HL-60 (cell line): ENCODE data around the gene LSAMP.

ENCODE experiments used
- DNase-seq, 2 experiments: peaks; one replicate each; pipeline ENCODE4 v3.0.0-alpha.2; 2010 to 2020; ENCODE audit warnings: low read depth in 1 of 2, low spot score in 1 of 2
- H3K27ac ChIP-seq: fragments of 250-450 bp; sonication (Bioruptor Pico); replicated peaks from 2 replicates; pipeline ENCODE4 v1.5.1; 2020; ENCODE audit warnings: mild to moderate bottlenecking, moderate library complexity
- H3K27me3 ChIP-seq: fragments of 250-450 bp; sonication (Bioruptor Pico); 2 replicates; pipeline ENCODE4 v1.5.1; 2021; ENCODE audit warnings: mild to moderate bottlenecking, moderate library complexity; ENCODE audit not compliant: insufficient read depth, poor library complexity, severe bottlenecking
- H3K4me3 ChIP-seq: replicated peaks from 2 replicates; pipeline ENCODE4 v1.5.1; 2011; ENCODE audit warnings: mild to moderate bottlenecking, control low read depth, low read length; ENCODE audit not compliant: insufficient read depth
- GABPA ChIP-seq: IDR thresholded peaks from 2 replicates; pipeline ENCODE4 v1.6.1; 2012; ENCODE audit warnings: low read depth
- POLR2AphosphoS5 ChIP-seq: IDR thresholded peaks from 2 replicates; pipeline ENCODE4 v1.6.1; 2012; ENCODE audit warnings: low read depth
- SPI1 ChIP-seq: IDR thresholded peaks from 2 replicates; pipeline ENCODE4 v1.6.1; 2012; ENCODE audit warnings: low read depth, mild to moderate bottlenecking, borderline replicate concordance
- TF ChIP-seq, protein P1 (sequence below): IDR thresholded peaks from one replicate; pipeline ENCODE4 v1.5.1; 2011; ENCODE audit warnings: low read length, control low read depth, inconsistent platforms; ENCODE audit not compliant: insufficient read depth
- TF ChIP-seq, protein P2 (sequence below): IDR thresholded peaks from 2 replicates; pipeline ENCODE4 v1.6.1; 2012; ENCODE audit warnings: low read depth; ENCODE audit not compliant: insufficient replicate concordance

The LSAMP gene

DNA sequence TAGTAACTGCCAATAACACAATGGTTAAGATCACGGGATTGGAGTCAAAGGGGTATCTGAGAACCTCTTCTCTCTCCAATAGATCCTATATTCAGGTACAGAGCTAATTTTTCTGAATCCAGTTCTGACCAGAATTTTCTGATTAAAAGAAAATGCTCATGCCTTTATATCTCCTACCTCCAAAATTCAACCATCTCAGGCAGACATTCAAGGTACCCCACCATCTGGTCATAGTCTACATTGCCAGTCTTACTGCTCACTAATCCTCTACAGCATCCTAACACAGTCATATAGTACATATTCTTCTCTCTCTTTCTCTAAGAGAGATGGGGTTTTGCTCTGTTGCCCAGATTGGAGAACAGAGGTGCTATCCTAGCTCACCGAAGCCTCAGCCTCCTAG, 59.1 kb downstream of the LSAMP start:
- no peaks in the 10 kb centered on the region for H3K27me3 ChIP-seq
- TF ChIP-seq, protein P1, sequence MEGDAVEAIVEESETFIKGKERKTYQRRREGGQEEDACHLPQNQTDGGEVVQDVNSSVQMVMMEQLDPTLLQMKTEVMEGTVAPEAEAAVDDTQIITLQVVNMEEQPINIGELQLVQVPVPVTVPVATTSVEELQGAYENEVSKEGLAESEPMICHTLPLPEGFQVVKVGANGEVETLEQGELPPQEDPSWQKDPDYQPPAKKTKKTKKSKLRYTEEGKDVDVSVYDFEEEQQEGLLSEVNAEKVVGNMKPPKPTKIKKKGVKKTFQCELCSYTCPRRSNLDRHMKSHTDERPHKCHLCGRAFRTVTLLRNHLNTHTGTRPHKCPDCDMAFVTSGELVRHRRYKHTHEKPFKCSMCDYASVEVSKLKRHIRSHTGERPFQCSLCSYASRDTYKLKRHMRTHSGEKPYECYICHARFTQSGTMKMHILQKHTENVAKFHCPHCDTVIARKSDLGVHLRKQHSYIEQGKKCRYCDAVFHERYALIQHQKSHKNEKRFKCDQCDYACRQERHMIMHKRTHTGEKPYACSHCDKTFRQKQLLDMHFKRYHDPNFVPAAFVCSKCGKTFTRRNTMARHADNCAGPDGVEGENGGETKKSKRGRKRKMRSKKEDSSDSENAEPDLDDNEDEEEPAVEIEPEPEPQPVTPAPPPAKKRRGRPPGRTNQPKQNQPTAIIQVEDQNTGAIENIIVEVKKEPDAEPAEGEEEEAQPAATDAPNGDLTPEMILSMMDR, result no peak
- TF ChIP-seq POLR2AphosphoS5 (no peak), SPI1 (no peak), GABPA (no peak)
- TF ChIP-seq, protein P2, sequence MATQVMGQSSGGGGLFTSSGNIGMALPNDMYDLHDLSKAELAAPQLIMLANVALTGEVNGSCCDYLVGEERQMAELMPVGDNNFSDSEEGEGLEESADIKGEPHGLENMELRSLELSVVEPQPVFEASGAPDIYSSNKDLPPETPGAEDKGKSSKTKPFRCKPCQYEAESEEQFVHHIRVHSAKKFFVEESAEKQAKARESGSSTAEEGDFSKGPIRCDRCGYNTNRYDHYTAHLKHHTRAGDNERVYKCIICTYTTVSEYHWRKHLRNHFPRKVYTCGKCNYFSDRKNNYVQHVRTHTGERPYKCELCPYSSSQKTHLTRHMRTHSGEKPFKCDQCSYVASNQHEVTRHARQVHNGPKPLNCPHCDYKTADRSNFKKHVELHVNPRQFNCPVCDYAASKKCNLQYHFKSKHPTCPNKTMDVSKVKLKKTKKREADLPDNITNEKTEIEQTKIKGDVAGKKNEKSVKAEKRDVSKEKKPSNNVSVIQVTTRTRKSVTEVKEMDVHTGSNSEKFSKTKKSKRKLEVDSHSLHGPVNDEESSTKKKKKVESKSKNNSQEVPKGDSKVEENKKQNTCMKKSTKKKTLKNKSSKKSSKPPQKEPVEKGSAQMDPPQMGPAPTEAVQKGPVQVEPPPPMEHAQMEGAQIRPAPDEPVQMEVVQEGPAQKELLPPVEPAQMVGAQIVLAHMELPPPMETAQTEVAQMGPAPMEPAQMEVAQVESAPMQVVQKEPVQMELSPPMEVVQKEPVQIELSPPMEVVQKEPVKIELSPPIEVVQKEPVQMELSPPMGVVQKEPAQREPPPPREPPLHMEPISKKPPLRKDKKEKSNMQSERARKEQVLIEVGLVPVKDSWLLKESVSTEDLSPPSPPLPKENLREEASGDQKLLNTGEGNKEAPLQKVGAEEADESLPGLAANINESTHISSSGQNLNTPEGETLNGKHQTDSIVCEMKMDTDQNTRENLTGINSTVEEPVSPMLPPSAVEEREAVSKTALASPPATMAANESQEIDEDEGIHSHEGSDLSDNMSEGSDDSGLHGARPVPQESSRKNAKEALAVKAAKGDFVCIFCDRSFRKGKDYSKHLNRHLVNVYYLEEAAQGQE, result no peak
- DNase-seq, result no peak
- no peak overlapping the region for H3K4me3 ChIP-seq
- no peak overlapping the region for H3K27ac ChIP-seq

DNA sequence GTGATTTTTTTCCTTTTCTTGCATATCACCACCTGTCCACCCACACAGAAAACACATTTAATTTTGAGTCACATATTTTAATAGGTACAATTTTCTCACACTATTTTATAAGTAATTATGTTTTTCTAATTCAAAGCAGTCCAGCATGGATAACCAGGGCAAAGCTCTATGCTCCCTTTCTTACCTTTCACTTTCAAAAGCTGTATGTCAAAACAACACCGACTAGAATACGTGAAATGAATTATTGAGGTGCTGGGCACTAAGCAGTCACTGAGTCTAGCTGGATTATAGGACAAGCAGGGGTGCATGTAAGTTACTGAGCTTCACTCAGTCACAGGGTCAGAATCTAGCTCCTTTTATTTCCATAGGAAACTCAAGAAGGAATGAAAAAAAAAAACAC, 60.6 kb downstream of the LSAMP start:
- Histone ChIP-seq H3K27ac (no peak overlapping the region), H3K27me3 (no peaks in the 10 kb centered on the region), H3K4me3 (no peak overlapping the region)
- DNase-seq, result no peak
- TF ChIP-seq, protein P2, result no peak
- no peak for TF ChIP-seq POLR2AphosphoS5
- no peak for TF ChIP-seq GABPA
- TF ChIP-seq SPI1, result no peak
- TF ChIP-seq, protein P1, result no peak

DNA sequence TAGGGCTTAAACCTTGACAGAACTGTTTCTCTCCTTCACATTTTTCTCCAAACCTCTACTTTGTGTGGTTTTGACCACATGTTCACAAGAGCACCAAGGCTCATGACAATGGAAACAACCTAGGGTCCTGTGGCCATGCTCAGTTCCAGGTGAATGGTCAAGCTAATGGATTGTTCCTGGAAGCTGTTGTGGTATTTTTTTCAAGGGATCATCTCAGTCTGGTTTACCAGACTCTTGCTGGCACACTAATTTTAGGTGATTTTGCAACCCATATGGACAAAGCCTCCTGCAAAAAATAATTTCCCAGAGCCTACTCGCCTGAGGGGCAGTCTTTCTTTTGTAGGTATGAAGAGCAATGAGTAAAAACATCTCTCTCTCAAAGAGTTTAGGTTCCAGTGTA, 67.2 kb downstream of the LSAMP start:
- TF ChIP-seq SPI1, result no peak
- TF ChIP-seq POLR2AphosphoS5, result no peak
- no peak for TF ChIP-seq GABPA
- TF ChIP-seq, protein P1, result no peak
- TF ChIP-seq, protein P2, result no peak
- DNase-seq, result no peak
- Histone ChIP-seq H3K27ac (no peak overlapping the region), H3K27me3 (no peaks in the 10 kb centered on the region), H3K4me3 (no peak overlapping the region)
